Measurements from ENCODE around the gene DSCAM. TPM values are rescaled to one million over a fixed set of nuclear protein-coding genes. Genes with fewer than 3 reads are reported as not detected.

Gene DSCAM
- total and polyA plus RNA-seq, 10 of the 15 experiments (the other 5 are each of a cell fraction or from before 2014, with no cell fraction given), result not detected

- TF ChIP-seq, protein P1, sequence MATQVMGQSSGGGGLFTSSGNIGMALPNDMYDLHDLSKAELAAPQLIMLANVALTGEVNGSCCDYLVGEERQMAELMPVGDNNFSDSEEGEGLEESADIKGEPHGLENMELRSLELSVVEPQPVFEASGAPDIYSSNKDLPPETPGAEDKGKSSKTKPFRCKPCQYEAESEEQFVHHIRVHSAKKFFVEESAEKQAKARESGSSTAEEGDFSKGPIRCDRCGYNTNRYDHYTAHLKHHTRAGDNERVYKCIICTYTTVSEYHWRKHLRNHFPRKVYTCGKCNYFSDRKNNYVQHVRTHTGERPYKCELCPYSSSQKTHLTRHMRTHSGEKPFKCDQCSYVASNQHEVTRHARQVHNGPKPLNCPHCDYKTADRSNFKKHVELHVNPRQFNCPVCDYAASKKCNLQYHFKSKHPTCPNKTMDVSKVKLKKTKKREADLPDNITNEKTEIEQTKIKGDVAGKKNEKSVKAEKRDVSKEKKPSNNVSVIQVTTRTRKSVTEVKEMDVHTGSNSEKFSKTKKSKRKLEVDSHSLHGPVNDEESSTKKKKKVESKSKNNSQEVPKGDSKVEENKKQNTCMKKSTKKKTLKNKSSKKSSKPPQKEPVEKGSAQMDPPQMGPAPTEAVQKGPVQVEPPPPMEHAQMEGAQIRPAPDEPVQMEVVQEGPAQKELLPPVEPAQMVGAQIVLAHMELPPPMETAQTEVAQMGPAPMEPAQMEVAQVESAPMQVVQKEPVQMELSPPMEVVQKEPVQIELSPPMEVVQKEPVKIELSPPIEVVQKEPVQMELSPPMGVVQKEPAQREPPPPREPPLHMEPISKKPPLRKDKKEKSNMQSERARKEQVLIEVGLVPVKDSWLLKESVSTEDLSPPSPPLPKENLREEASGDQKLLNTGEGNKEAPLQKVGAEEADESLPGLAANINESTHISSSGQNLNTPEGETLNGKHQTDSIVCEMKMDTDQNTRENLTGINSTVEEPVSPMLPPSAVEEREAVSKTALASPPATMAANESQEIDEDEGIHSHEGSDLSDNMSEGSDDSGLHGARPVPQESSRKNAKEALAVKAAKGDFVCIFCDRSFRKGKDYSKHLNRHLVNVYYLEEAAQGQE (IDR thresholded peaks at IDR 0.05; ENCODE audit: low read depth, low read length), result no peak
- no peak for TF ChIP-seq KAT2A (conservative IDR thresholded peaks at IDR 0.05; ENCODE audit: control insufficient read depth, low read depth, low read length)
- TF ChIP-seq CBX3 (IDR thresholded peaks at IDR 0.05; ENCODE audit: borderline replicate concordance, low read depth), result no peak
- TF ChIP-seq, protein P2, sequence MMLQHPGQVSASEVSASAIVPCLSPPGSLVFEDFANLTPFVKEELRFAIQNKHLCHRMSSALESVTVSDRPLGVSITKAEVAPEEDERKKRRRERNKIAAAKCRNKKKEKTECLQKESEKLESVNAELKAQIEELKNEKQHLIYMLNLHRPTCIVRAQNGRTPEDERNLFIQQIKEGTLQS (IDR thresholded peaks at IDR 0.05; ENCODE audit: borderline replicate concordance, extremely low read depth, low read depth, low read length), result no peak
- TF ChIP-seq FOXK2 (IDR thresholded peaks at IDR 0.05), result no peak
These were observed 330.6 kb downstream of the DSCAM start (continued) for GRCh38 chr21:40516335-40516734.

GRCh38 chr21:40512590-40512989, 334.4 kb downstream of the DSCAM start:
- DNase-seq (ENCODE audit: low read depth, low spot score) (no peak), ATAC-seq (no peak), FAIRE-seq (no peak)
- ChIA-PET CTCF (no interaction called here), RAD21 (ENCODE audit: unreplicated experiment) (no interaction called here), POLR2A (no interaction called here), SMC1A (ENCODE audit: uncharacterized antibody, unreplicated experiment) (no interaction called here)
- Histone ChIP-seq H3K79me2 (ENCODE audit: control insufficient read depth, insufficient read depth, low read length) (no peaks in the 10 kb centered on the region), H3K27ac (ENCODE audit: control insufficient read depth, insufficient read depth) (no peak overlapping the region), H3K4me3 (no peak overlapping the region), H3K36me3 (ENCODE audit: control insufficient read depth in 2 of 2, insufficient read depth in 2 of 2, low read length in 1 of 2) (no peaks in the 10 kb centered on the region), H2AFZ (ENCODE audit: control insufficient read depth, low read depth, low read length) (no peak overlapping the region), H3K4me1 (ENCODE audit: control insufficient read depth, insufficient read depth, low read length) (no peaks in the 10 kb centered on the region), H3K4me2 (ENCODE audit: control insufficient read depth, insufficient read depth) (no peak overlapping the region), H4K20me1 (ENCODE audit: control insufficient read depth, insufficient read depth) (no peaks in the 10 kb centered on the region), H3K9ac (ENCODE audit: control insufficient read depth, insufficient read depth, low read length) (no peak overlapping the region), H3K9me3 (replicated peaks; ENCODE audit: control insufficient read depth, insufficient read depth, low read length) (no peaks in the 10 kb centered on the region; the same call in 2 of the 3 replicates), H3K27me3 (replicated peaks in 1 of 2; ENCODE audit: control insufficient read depth in 2 of 2, insufficient read depth in 2 of 2, low read length in 1 of 2) (no peaks in the 10 kb centered on the region)
- TF ChIP-seq PKNOX1 (IDR thresholded peaks at IDR 0.05) (no peak), MAX (IDR thresholded peaks at IDR 0.05; ENCODE audit: low read depth, low read length) (no peak), ZNF217 (IDR thresholded peaks at IDR 0.05) (no peak)
- TF ChIP-seq, protein P3, sequence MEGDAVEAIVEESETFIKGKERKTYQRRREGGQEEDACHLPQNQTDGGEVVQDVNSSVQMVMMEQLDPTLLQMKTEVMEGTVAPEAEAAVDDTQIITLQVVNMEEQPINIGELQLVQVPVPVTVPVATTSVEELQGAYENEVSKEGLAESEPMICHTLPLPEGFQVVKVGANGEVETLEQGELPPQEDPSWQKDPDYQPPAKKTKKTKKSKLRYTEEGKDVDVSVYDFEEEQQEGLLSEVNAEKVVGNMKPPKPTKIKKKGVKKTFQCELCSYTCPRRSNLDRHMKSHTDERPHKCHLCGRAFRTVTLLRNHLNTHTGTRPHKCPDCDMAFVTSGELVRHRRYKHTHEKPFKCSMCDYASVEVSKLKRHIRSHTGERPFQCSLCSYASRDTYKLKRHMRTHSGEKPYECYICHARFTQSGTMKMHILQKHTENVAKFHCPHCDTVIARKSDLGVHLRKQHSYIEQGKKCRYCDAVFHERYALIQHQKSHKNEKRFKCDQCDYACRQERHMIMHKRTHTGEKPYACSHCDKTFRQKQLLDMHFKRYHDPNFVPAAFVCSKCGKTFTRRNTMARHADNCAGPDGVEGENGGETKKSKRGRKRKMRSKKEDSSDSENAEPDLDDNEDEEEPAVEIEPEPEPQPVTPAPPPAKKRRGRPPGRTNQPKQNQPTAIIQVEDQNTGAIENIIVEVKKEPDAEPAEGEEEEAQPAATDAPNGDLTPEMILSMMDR (IDR thresholded peaks at IDR 0.05 in 2 of 3, conservative IDR thresholded peaks at IDR 0.05 in 1 of 3; ENCODE audit: control insufficient read depth in 2 of 3, extremely low read depth in 1 of 3, insufficient read depth in 1 of 3, low read depth in 3 of 3, low read length in 3 of 3), result peak in 2 of 3 experiments; percentile 30 to 49; a peak in 2 of 6 replicates
- 61% methylated on average over 11 of the region's 11 CpGs for WGBS (ENCODE audit: insufficient coverage, insufficient replicate concordance, low lambda C conversion rate, missing lambda C conversion rate)
- BruUV-seq (replicated peaks), result no TSS peak
- intact Hi-C loops (cut with micrococcal nuclease; ENCODE audit: unreplicated experiment), result no loop called here
- in situ Hi-C loops (cut with MboI), result no loop called here

All from GM12878 (cell line).